IPS DF 4.7 (cell line): Measurements from ENCODE around the gene BAG1.

Experiments used
- DNase-seq: peaks from one replicate; pipeline ENCODE4 v3.0.0-alpha.2; 2013; ENCODE audit warnings: low spot score; ENCODE audit errors: extremely low read depth

BAG1 gene

DNA sequence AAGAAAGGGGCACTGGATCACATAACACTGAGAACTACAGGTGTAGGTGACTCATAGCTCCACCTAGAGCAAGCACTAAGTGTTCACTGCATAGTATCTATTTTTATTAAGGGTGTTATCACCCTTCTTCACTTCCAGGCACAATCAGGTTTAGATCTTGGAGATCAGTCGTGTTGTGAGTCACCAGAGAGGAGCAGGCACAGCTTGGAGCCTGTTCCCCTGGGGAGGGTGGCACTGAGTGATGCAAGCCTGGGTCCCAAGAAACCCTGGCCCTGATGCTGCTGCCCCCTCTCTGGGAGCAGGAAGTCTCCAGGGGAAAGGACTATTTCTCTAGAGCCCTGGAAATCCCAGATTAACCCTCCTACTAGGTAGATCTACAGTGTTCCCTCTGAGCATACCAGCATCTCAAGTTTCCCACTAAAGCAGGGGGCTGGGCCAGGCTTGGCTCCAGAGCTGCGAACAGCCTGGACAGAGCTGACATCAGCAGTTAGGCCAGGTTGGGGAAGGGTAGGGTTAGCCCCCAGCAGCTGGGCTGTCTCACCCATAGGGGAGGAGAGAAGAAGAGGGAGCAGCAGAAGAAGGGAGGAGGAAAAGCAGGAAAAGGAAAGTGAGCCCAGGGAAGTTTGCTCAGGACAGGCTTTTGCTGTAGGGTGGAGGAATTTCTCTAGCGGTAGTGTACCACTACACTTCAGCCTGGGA is 52.7 kb downstream of the BAG1 start:
- no peak for DNase-seq

DNA sequence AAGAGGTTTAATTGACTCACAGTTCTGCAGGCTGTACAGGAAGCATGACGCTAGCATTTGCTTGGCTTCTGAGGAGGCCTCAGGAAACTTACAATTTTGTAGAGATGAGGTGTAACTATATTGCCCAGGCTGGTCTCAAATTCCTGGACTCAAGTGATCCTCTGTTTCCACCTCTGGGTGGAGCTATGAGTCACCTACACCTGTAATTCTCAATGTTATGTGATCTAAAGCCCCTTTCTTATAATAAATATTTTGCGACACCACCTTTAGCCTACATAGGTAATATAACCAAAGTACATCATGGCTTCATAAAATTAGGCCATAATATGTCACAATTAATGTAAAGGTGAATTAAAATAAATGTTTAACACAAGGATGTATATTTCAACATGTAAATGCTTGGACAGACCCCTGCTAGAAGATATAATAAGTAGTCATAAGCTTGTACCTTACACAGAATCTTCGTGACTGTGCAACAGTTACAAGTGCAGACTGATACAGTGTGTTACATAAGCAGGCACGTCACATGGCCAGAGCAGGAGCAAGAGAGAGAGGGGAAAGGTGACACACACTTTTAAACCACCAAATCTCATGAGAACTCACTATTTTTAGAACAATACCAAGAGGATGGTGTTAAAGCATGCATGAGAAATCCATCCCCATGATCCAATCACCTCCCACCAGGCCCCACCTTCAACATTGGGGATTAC is 54.3 kb downstream of the BAG1 start:
- DNase-seq: no peak

DNA sequence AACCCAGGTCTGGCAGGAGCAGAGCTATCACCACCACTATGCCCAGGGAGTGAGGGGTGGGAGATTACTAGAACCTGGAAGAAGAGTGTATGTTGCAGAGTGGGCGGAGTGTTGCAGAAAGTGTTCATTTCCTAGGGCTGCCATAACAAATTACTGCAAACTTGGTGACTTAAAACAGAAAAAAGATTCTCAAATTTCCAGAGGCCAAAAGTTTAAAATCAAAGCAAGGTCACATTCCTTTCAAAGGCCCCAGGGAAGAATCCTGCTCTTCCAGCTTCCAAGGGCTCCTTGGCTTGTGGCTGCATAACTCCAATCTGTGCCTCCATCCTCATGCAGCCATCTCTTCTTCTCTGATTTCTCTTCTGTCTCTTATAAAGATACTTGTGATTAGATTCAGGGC is 55.1 kb downstream of the BAG1 start:
- DNase-seq: no peak

DNA sequence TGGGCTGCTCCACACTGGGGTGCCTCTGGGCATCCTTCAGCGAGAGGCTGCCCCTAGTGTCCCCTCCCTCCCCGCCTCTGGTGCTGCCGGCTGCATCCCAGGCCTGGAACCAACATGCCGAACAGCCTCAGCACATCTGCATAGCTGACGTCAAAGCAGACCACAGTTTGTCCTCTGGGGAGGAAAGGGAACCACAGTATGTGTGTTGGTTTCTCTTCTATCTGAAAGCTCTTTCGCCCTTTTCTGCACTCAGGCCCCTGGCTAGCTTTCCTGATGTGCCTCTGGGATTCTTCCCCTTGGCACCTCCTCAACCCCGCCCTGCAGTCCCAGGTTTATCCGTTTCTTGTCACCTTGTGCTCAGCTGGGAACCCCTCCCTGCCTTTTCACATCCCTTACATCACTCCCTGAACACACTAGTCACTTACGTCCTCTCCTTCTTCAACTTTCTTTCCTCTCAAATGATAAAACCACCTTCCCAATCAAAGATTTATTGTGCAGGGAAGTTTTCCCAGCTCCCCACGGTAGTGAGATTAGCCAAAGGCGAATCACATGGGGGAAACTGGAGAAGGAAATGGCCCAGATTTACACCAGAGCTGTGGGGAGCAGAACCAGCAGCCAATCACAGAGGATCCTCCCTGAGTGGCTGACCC is 61.8 kb downstream of the BAG1 start:
- no peak for DNase-seq
